Esophagus muscularis mucosa (tissue), 4 donors: ENCODE measurements around the gene ATP4B. TPM values are rescaled to one million over a fixed set of nuclear protein-coding genes. Genes with fewer than 3 reads are reported as not detected.

ENCODE experiments used
- DNase-seq: peaks from one replicate; pipeline ENCODE4 v3.0.0-alpha.2; 2017; ENCODE audit errors: extremely low spot score
- H3K27ac ChIP-seq, 4 donors: fragments of 200-600 bp; sonication (generic); replicated peaks in 1 of 4; 1 replicate in 3 of 4; 2 replicates in 1 of 4; pipeline ENCODE4 v1.5.1; 2016 to 2019; ENCODE audit warnings: mild to moderate bottlenecking in 1 of 4
- H3K27me3 ChIP-seq, 4 donors: fragments of 200-600 bp; sonication (generic); one replicate each; pipeline versions ENCODE4 v1.5.1 to v1.6.0; 2016 to 2019
- H3K36me3 ChIP-seq, 4 donors: fragments of 200-600 bp; sonication (generic); one replicate each; pipeline ENCODE4 v1.5.1; 2016 to 2019
- H3K4me1 ChIP-seq, 4 donors: fragments of 200-600 bp; sonication (generic); one replicate each; pipeline ENCODE4 v1.5.1; 2016 to 2019
- H3K4me3 ChIP-seq, 4 donors: fragments of 200-600 bp; sonication (generic); 1 replicate in 2 of 4; 2 replicates in 2 of 4; pipeline ENCODE4 v1.5.1; 2016 to 2019; ENCODE audit warnings: mild to moderate bottlenecking in 4 of 4, moderate library complexity in 1 of 4
- H3K9me3 ChIP-seq, 4 donors: fragments of 200-600 bp; sonication (generic); 1 replicate in 3 of 4; 2 replicates in 1 of 4; pipeline ENCODE4 v1.5.1; 2016 to 2019
- EP300 ChIP-seq: sonication (generic); formaldehyde crosslinking; IDR thresholded peaks from one replicate; pipeline ENCODE4 v1.6.1; 2017; ENCODE audit warnings: antibody characterized with exemption
- POLR2A ChIP-seq: fragments of 450-650 bp; IDR thresholded peaks from one replicate; pipeline ENCODE4 v1.6.1; 2017; ENCODE audit warnings: antibody characterized with exemption, moderate library complexity, mild to moderate bottlenecking, low read depth
- POLR2AphosphoS5 ChIP-seq, 2 donors: sonication (generic); formaldehyde crosslinking; IDR thresholded peaks; one replicate each; pipeline ENCODE4 v1.6.1; 2017; ENCODE audit warnings: antibody characterized with exemption in 2 of 2
- WGBS: methylation state at CpG from one replicate; pipeline ENCODE4 v1.1.5; 2018; 5-methylcytosine and 5-hydroxymethylcytosine counted together
- intact Hi-C: fragments of 100-400 bp; cut with DNase I; formaldehyde crosslinking; loops from one replicate; pipeline ENCODE4 v1.15.1; 2023
- total RNA-seq, 4 donors: library from RNA; depleted of rRNA; stranded (reverse); fragments of >200 nt; gene quantifications; one replicate each; pipeline versions ENCODE4 v1.1.0 to v1.2.1, GENCODE V29; 2016
- TF ChIP-seq, protein P1 (sequence below), 3 experiments: fragments of 200-600 bp in 2 of 3; fragments of 450-650 bp in 1 of 3; sonication (generic) in 2 of 3; IDR thresholded peaks; one replicate each; pipeline ENCODE4 v1.5.1; 2017 to 2019; ENCODE audit warnings: antibody characterized with exemption in 3 of 3, mild to moderate bottlenecking in 2 of 3, moderate library complexity in 1 of 3

Gene ATP4B
- total RNA-seq, 4 donors from 2014 or later: not detected

DNA sequence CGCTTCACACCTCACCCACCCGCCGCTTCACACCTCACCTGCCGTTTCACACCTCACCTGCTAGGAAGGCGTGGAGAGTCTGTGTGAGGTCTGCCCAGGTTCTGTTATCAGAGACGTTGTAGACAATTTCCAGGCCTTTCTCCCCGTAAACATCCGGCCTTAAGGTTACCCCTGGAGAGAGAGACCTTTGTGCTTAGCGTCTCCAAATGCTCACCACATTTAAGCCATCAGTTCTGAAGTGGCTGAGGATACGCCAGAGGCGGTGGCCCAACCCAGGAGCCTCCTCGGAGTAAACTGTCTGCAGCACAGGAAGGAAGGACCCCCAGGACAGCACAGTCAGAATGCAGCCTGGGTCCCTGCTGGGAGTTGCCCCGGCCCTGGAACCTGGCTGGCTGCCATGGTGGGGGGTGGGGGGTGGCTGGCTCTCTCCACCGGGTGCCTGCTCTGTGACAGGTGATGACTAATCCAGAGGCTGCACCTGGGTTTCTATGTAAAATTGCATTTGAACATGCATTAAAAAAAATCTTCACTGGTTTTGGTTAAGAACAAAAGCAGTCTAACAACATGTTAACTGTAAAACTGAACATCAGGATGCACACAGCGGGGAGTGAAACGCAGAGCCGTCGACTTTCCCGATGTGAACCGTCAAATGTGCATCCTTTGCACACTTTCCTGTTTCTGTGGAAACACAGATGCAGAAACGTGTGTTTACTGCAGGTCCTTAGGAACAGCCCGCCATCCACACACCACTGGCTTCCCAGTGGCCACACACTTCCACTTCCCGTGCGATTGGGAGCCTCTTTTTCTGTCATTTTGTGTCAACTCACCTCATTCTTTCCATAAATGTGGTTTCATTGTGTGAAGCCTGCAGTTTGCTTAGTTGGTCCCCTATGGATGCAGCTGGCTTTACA, 4.5 kb downstream of the ATP4B start:
- intact Hi-C loops: no loop called here
- 67% methylated on average over 24 of the region's 24 CpGs for WGBS
- no peak overlapping the region for H3K4me3 ChIP-seq
- H3K36me3 ChIP-seq: no peaks in the 10 kb centered on the region
- TF ChIP-seq POLR2A: no peak
- no peak for TF ChIP-seq EP300
- TF ChIP-seq POLR2AphosphoS5 (IDR thresholded peaks at IDR 0.05): no peak
- TF ChIP-seq, protein P1, sequence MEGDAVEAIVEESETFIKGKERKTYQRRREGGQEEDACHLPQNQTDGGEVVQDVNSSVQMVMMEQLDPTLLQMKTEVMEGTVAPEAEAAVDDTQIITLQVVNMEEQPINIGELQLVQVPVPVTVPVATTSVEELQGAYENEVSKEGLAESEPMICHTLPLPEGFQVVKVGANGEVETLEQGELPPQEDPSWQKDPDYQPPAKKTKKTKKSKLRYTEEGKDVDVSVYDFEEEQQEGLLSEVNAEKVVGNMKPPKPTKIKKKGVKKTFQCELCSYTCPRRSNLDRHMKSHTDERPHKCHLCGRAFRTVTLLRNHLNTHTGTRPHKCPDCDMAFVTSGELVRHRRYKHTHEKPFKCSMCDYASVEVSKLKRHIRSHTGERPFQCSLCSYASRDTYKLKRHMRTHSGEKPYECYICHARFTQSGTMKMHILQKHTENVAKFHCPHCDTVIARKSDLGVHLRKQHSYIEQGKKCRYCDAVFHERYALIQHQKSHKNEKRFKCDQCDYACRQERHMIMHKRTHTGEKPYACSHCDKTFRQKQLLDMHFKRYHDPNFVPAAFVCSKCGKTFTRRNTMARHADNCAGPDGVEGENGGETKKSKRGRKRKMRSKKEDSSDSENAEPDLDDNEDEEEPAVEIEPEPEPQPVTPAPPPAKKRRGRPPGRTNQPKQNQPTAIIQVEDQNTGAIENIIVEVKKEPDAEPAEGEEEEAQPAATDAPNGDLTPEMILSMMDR (IDR thresholded peaks at IDR 0.05): no peak
- DNase-seq: no peak
- no peak overlapping the region for H3K27ac ChIP-seq
- peaks cover 0 to 6% (median 6%) of the 10 kb centered on the region in 4 donors for H3K4me1 ChIP-seq
- H3K27me3 ChIP-seq: peaks cover 0 to 4% (median 0%) of the 10 kb centered on the region in 4 donors
- no peaks in the 10 kb centered on the region for H3K9me3 ChIP-seq

DNA sequence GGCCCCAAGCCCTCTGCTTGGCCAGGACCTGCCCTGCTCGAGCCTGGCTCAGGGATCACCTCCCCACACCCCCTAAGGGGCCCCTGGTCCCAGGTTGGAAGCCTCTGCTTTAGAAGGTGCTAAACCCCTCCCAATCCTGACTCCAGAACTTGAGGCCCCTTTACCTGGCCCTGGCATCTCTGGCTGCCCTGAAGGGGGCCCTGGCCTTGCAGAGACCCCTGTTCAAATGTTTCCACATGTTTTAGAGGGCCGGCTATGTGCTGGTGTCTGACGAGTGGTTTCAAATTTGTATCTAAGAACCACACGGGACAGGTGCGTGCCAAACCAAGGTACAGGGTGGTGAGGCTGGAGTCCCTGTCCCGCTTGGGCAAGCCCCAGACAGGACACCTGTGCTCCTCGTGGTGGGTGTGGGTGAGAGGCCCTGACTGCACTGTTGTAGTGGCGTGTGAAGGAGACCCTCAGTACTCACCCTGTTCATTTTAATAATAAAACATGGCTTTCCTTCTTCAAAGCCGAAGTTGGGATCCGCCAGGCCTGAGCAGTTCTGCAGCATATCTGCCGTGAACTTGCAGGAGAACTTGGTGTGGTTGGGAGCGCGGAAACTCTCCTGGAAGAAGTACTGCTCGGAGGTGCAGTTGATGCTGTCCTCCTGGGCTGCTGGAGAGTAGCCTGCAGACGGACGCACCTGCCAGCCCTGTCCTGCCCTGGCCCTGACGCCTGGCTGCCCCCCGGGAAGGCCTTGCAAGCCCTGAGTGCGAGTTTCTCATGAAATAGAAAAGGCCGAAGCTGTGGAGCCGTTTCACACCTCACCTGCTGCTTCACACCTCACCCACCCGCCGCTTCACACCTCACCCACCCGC, 5.4 kb downstream of the ATP4B start:
- WGBS: 90% methylated on average over 19 of the region's 24 CpGs

DNA sequence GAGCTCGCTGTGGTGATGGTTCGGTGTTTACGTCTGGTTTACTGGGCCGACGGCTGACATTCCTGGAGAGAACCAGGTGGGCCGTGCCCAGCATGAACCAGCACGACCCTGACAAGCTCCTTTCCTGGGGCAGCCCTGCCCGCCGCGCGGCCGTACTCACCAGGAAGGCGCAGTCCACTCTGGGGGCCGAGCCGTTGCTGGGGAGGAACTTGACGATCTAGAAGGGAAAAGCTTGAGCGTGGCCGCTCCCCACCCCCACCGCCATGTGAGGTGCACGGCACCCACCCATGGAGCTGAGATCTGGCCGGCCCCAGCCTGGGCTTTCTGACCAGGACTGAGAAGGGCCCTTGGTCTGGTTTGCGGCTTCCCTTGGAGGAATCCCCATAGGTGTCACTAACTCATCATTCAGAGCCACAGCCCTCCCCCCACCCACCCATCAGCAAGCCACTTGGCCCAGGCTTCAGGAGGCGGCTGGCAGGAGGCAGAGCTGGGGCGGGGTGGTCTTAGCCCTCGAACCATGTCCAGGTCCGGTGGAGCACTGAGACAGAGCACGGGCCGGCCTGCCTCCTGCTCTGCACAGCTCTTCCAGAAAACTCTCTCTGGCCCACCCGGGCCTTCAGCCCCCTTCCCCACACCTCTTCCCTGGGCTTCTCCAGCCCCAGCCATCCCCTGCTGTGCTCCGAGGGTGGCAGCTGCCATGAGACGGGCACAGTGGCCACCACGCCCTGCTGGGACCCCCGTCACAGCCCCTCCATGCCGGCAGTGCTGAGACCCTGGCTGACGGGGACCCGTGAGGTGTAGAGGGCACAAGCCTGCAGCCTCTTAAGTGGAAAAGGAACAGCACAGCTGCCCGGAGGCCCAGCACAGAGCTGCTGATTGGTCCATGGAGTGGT, 6.2 kb downstream of the ATP4B start:
- no peak for DNase-seq
- Histone ChIP-seq H3K4me3 (no peak overlapping the region), H3K4me1 (peaks cover 7 to 21% (median 20%) of the 10 kb centered on the region in 4 donors), H3K27ac (no peak overlapping the region), H3K9me3 (no peaks in the 10 kb centered on the region), H3K36me3 (no peaks in the 10 kb centered on the region), H3K27me3 (no peaks in the 10 kb centered on the region)
- intact Hi-C loops: no loop called here
- TF ChIP-seq EP300 (no peak), POLR2A (no peak), POLR2AphosphoS5 (IDR thresholded peaks at IDR 0.05) (no peak)
- TF ChIP-seq, protein P1 (IDR thresholded peaks at IDR 0.05): no peak
- WGBS: 91% methylated on average over 14 of the region's 37 CpGs

More for the DNA sequence above, 5.4 kb downstream of the ATP4B start:
- H3K36me3 ChIP-seq: no peaks in the 10 kb centered on the region
- no peaks in the 10 kb centered on the region for H3K27me3 ChIP-seq
- TF ChIP-seq POLR2AphosphoS5 (IDR thresholded peaks at IDR 0.05): no peak
- TF ChIP-seq, protein P1 (IDR thresholded peaks at IDR 0.05): no peak
- H3K27ac ChIP-seq: no peak overlapping the region
- no peak overlapping the region for H3K4me3 ChIP-seq
- DNase-seq: no peak
- H3K9me3 ChIP-seq: no peaks in the 10 kb centered on the region
- intact Hi-C loops: no loop called here
- peaks cover 3 to 13% (median 12%) of the 10 kb centered on the region in 4 donors for H3K4me1 ChIP-seq

DNA sequence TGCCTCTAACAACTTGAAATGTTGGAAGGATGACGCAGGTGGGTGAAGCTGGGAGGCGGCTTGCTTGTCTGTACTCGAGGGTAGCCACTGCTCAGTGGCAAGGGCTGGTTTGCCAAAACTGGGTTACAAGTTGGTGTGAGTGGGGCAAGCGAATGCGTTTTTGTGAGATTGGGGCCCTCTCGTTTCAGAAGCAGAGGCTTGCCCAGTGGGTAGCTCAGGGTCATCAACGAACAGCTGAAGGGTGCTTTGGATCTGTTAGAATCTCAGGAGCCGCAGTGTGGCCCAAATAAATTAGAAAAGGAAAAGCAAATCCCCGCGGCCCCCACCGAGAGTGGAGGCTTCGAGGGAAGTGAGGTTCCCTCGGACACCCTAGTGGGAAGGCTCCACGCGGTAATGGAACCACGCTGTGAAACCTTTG, 7.3 kb downstream of the ATP4B start:
- no peak for DNase-seq
- Histone ChIP-seq H3K4me1 (peaks cover 7 to 23% (median 22%) of the 10 kb centered on the region in 4 donors), H3K9me3 (no peaks in the 10 kb centered on the region), H3K27me3 (no peaks in the 10 kb centered on the region), H3K36me3 (no peaks in the 10 kb centered on the region), H3K4me3 (no peak overlapping the region), H3K27ac (no peak overlapping the region)
- TF ChIP-seq POLR2AphosphoS5 (IDR thresholded peaks at IDR 0.05): no peak
- TF ChIP-seq EP300: no peak
- TF ChIP-seq POLR2A: no peak
- TF ChIP-seq, protein P1 (IDR thresholded peaks at IDR 0.05): no peak
- intact Hi-C loops: no loop called here
- WGBS: 94% methylated on average over 16 of the region's 16 CpGs
